GM19099 (cell line): ENCODE data around the gene UNC5B.

Experiments
- POLR2A ChIP-seq: IDR thresholded peaks from 3 replicates; pipeline ENCODE4 v1.6.1; 2011; ENCODE audit warnings: low read depth; ENCODE audit not compliant: insufficient read length; ENCODE audit errors: extremely low read depth

The UNC5B gene

DNA sequence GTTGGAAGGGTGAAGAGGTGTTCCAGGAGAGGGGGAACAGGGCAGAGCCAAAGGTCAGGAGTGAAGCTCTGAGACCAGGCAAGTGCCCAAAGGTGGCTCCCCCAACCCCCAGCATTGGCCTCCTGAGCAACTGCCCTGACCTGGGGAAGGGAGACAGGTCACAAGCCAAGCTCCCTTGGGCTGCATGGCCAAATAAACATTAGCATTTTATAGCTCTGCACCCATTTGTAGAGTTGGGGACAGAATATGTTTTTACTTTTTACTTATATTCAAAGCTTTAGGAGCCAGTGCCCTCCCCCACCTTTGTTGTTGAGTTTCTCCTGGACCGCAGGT, 4.0 kb downstream of the UNC5B start:
- no peak for TF ChIP-seq POLR2A

DNA sequence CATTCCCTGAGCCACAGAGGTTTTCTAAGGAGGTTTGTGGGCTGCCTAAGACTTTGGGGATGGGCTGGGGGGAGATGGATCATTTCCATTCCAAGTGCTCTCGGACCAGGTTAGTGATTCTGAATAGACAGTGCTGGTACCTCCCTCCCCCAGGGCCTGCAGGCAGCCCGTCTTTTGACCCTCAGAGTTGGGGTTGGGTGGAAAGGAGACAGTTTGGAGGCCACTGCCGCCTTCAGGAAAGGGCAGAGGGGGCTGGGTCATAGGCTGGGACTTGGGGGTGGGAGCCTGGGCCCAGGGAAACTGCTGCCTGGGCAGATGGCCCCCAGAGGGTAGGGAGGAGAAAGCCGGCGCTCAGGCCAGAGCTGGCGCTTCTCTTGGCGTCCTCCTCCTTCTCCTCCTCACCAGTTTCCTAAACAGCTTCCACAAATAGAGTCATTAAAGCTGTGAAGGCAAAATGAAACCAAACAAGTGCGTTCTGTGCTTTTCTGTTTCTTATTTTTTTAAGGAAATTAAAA, 4.4 kb downstream of the UNC5B start:
- no peak for TF ChIP-seq POLR2A

DNA sequence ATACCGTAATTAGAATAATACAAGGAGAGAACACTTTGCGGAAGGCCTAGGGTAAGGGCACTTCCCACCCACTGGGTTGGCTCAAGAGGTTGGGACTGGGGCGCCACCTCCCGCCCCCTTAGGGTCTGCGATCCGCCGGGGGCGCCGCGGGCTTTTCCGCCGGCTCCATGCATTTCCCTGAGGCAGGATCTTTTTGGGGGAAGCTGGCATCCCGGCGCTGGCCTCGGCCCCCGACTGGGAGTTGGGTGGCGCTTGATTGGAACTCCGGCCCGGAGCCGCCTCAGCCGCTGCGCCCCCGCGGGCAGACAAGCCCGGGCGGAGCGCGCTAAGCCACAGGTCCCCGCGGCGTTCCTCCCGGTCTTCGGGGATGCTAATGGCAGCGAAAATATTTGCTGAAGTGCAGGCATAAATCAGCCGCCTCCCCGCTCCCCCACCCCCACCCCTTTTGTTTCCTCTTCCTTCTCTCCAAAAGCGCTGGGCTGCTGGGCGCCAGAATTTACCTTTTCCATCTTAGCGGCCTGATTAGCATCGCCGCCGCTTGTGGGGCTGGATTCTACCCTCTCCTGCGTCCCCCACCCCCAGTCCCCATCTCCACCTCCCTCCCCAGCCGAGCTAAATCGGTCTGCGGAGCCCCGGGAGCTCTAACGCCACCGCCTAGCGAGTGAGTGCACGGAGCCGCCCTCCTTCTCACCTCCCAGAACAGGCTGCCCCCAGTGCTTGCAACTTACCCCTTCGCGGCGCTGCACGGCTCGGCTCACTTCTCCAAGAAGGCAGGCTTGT, 5.1 kb downstream of the UNC5B start:
- no peak for TF ChIP-seq POLR2A

DNA sequence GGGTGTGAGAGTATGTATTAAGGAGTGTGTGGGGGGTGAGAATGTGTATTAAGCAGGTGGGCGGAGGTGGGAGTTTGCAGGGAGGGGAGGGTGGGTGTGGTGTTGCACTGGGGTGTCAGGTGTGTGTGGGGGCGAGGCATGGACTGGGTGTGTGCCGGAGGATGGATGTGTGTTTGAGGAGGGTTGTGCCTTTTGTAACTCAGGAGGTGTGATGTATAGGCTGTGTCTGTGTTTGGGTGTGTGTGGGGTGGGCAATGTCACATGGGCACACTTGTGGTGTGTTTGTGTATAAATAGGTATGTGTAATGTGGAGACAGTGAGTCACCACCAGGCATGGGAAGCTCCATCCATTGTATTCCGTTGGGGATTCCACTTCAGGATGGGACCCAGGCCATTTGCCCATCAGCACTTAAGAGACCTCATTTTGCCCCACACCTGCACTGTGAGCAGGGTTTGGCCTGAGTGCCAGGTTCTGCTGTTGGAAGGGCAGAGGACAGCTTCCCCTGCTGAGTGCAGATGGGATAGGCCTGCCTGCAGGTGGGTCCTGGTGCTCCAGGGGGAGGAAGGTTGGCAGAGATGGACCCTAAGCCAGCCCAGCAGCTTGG, 5.8 kb downstream of the UNC5B start:
- TF ChIP-seq POLR2A = no peak

DNA sequence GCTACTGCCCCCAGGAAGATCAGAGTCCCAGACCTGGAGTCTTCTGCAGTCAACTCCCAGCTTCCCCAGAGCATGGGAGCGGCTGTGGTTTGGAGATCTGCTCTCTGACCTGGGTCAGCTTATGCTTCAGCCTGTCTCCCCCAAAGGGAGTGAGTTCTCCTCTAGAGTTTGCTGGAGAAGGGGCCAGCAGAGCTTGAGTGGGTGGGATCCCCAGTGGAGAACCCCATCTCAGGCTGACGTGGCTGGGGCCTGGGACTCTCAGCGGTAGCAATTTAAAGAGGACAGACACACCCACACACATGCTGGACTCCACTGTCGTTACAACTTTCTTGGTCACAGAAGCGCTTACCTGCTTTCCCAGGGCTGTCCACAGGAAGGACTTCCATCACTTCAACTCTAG, 6.3 kb downstream of the UNC5B start:
- TF ChIP-seq POLR2A = no peak

DNA sequence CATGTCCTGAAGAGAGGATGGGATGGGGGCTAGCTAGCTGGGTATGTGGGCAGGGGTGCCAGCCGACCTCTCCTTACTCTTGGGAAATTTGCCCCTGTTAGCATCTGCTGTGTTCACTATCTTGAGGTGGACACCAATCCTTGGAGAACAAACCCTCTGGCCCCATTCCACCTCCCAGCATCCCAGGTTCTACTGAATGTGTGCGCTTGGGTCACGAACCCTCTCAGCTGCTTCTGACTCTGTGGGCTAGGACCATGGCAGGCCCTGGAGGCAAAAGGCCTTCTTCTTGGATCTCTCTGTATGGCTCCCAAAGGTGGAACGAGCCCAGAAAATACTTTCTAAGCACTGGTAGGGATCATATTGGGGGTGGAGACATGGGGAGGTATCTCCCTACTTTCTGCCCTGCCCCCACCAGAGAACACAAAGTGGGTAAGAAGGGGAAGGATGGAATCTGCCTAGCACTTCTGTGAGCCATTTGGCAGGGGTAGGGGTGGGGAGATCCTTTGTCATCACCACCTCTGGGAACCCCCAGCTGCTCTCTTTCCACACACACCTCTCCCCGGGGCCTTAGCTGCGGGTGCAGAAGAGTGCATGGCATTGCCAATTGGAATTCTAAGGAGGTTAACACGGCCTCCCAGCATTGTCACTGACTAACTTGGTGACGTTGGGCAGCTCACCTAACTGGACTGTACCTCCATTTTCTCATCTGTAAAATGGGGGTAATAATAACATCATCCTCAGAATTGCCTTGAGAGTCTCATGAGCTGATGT, 7.7 kb downstream of the UNC5B start:
- TF ChIP-seq POLR2A = no peak

DNA sequence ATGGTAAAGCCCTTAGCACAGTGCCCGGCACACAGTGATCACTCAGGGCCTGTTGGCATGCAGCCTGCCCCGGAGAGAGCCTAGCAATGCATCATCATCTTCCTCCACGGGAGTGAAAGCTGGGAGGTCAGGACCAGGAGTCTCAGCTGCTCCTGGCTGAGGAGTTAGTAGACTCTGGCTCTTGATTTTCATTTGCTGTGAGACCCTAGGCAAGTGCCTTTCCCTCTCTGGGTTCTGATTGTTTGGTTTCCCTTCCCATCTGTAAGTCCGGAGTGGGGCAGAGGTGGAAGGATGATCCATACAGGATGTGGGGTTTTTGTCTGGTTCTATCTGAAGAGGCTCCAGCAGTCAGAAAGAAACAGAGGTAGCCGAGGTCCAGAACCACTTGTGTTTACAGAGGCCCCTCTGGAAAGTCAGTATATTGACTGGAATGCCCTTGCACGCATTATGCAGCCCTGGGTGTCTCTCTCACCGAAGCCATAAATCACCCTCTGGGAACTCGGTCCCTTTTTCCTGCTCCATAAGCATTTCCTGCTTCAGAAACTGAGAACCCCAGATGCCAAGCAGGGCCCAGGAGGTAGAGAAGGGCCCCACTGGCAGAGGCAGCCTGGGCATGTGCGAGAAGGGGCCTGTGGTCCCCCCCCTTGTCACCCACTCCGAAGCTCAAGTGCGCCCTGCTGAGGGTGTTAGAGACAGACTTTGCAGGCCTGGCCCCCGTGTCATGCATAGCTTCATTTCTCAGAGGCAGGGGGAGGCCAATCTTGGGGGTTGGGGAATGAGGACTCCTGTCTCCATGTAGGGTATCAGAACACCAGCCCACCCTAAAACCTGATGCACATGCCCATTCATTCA, 8.5 kb downstream of the UNC5B start:
- no peak for TF ChIP-seq POLR2A

DNA sequence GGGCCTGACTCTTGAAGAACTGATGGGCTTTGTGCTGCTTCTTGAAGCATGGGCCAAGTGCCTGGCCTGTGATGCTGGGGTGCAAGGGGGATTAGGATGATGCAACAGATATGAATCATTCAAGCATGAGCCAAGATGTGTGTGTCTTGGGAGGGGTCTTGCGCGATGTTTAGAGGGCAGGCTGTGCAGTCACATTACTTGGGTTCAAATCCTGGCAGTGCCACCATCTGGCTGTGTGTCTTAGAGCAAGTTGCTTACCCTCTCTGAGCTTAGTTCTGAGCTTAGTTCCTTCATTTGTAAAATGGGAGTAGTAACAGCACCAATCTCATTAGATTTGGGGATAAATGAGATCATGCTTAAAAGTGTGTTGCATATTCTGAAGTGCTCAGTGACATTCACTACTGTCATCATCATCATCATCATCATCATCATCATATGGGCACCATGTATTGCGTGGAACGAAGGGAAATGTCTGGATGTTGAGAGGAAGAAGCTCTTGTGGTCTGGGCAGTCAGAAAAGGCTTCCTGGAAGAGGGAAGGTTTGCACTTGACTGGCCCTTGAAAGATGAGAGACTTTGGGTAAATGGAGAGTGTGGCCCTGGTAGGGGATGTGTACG, 9.3 kb downstream of the UNC5B start:
- no peak for TF ChIP-seq POLR2A

DNA sequence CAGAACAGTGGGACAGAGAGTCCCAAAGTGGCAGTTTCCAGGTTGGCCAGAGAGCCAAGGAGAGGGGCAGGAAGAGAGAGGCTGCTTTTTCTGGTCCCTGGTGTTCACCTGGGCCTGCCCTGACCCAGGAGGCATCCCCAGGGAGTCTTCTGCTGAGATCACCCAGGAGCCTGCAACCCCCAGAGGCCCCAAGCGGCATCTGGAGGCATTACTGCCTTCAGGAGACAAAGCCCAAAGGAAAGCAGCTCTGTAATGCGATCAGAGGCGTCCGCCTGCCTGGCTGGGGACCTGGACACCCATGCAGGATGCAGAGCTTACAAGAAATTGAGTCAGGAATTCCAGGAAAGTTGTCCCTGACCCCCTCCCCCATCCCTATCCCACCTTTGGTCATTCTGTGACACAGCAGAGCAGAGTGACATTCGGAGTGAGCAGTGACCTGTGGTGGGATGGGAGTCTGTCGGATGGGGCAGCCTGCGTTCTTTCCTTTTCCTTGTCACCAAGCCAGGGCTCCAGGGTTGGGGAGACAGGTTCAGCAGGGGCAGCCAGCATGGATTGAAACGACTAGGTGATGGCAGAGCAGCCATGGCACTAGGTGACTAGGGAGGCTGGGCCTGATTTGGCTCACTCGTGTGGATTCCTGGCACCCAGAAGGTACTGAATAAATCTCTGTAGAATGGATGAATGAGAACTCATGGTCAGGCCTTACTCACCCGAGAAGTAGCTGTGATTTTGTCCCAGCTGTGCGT, 10.4 kb downstream of the UNC5B start:
- TF ChIP-seq POLR2A = no peak

DNA sequence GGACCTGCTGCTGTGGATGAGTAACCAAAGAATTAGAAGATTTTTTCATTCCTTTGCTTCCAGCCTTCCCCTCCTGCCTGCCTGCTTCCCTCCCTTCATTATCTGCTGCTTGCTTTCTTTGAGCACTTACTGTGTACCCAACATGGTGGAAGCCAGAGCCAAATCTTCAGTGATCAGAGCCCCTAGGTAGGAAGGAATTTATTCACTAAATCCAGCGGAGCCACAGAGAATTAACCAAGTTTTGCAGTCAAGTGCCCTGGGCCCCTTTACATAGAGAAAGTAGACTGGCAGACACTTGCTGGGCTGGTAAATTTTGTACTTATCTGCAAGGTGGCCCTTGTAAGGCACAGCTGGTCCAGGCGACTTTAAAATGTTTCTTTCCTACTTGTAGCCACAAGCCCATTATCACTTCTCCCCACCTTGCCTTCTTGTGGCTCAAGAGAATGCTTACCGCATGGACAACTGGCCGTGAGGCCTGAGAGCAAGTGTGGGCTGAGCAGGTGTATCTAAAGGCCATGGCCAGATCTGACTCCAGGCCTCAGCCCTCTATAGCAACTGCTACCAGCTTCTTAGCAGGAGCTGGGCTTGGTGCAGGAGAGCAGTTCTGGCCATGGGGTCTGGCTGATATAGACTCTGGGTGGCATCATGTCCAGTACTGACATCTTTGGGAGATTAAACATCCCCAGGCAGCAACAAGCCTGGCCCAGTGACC, 11.1 kb downstream of the UNC5B start:
- no peak for TF ChIP-seq POLR2A

DNA sequence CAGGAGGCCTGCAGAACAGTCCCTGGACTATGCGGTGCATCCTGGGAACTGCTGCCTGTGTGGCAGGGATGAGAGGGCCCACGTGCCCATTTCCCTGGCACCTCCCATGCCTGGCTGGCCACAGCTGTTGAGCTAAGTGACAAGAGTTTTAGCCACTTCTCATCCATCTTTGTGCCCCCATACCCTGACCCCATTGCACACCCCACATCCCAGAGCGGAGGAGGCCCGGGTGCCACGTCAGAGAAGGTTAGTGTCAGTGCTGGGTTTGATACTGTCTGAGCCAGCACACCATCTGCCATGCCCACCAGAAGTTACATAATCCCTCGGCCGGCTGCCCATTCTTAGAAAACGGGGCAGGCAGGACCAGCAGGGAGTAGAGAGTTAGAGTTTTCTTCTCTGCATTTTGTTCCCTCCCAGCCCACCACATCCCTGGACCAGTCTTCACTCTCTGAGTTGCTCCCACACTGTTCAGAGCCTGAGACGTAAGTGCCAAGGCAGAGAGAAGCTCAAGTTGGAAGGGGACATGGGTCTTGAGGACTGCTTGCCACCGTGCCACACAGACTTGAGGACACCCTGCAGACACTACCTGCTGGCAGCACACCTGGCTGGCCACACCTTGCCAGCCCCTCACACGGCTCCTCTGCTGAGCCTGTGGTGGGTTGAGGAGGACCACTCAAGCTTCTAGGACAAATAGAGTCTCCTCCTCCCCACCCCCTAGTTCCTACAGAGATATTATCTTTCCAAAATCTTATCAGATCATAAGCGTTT, 13.1 kb downstream of the UNC5B start:
- TF ChIP-seq POLR2A = no peak

DNA sequence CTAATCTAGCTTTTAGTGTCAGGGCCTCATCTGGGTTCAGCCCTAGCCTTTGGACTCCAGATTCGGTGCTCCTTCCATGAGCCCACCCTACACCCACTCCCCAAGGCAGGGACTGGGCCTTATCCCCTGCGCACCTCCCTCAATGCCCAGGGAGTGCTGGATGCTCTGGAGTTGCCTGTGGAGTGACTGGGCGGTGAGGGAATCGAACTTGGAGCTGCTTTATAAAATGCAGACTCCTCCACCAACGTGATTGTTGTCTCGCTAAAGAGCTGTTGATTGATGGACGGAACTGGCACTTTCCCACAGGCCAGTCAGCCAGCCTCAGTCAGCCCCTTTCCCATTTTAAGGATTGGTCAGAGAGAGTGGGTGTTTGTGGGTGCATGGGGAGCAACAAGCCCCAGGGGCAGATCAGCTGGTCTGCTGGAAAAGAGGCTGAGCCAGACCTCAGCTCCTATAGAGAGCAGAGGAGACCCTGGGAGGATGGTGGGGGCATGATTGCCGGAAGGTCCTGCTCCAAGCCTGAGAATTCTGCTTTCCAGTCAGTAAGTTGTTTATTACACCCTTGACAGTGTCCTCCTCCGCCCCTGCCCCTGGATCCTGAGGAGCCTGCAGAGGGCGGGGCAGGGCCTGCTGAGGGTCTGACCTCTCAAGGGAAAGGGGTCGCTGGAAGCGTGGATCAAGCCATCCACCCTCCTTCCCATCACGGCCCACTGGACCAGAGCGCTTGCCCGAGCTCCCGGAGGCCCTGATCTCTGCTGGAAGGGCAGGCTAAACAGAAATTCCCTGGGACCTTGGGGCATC, 16.7 kb downstream of the UNC5B start:
- no peak for TF ChIP-seq POLR2A
